GM19238 (cell line): ENCODE data around the gene PI16.

Source experiments
- DNase-seq: peaks from one replicate; pipeline ENCODE4 v3.0.0; 2011; ENCODE audit warnings: low spot score; ENCODE audit not compliant: insufficient read length

The PI16 gene

GRCh38 chr6:36954262-36954931 lies at the start of gene PI16:
PI16 (plus strand) TSS chr6:36954738; CDS start chr6:36954761, 23 bp downstream.
- DNase-seq, result no peak

GRCh38 chr6:36904851-36905393 lies 49.6 kb upstream of the PI16 start:
- DNase-seq, result no peak

GRCh38 chr6:36906539-36907325 lies 47.8 kb upstream of the PI16 start:
- no peak for DNase-seq

- no peak for DNase-seq
Measured at GRCh38 chr6:36907781-36908180, 46.8 kb upstream of the PI16 start.

GRCh38 chr6:36908747-36909146 lies 45.8 kb upstream of the PI16 start:
- DNase-seq, result no peak

- DNase-seq, result no peak
Measured at GRCh38 chr6:36912030-36912454, 42.5 kb upstream of the PI16 start.

GRCh38 chr6:36912586-36912985 lies 42.0 kb upstream of the PI16 start:
- peak; percentile 56 for DNase-seq

GRCh38 chr6:36913082-36913481 lies 41.5 kb upstream of the PI16 start:
- no peak for DNase-seq

- DNase-seq, result no peak
Measured at GRCh38 chr6:36914227-36914794, 40.2 kb upstream of the PI16 start.

GRCh38 chr6:36915599-36915998 lies 38.9 kb upstream of the PI16 start:
- DNase-seq, result no peak

- no peak for DNase-seq
Measured at GRCh38 chr6:36916126-36916525, 38.4 kb upstream of the PI16 start.

- DNase-seq, result no peak
Measured at GRCh38 chr6:36917541-36918193, 36.9 kb upstream of the PI16 start.

GRCh38 chr6:36920049-36920448 lies 34.5 kb upstream of the PI16 start:
- no peak for DNase-seq

- DNase-seq, result no peak
Measured at GRCh38 chr6:36920546-36920945, 34.0 kb upstream of the PI16 start.

- DNase-seq, result no peak
Measured at GRCh38 chr6:36924131-36924530, 30.4 kb upstream of the PI16 start.

GRCh38 chr6:36924778-36925374 lies 29.7 kb upstream of the PI16 start:
- DNase-seq, result no peak

- no peak for DNase-seq
Measured at GRCh38 chr6:36925809-36926208, 28.7 kb upstream of the PI16 start.

- no peak for DNase-seq
Measured at GRCh38 chr6:36926708-36927513, 27.6 kb upstream of the PI16 start.

- DNase-seq, result no peak
Measured at GRCh38 chr6:36927691-36928546, 26.6 kb upstream of the PI16 start.

- DNase-seq, result no peak
Measured at GRCh38 chr6:36928547-36928918, 26.0 kb upstream of the PI16 start.
